Duodenal mucosa (tissue), 2 donors: Measurements from ENCODE around the gene TNIK.

Experiments
- H3K27ac ChIP-seq: one replicate; pipeline ENCODE4 v1.7.0; 2013; ENCODE audit warnings: low read depth, low read length
- H3K27me3 ChIP-seq, 2 donors: one replicate each; pipeline ENCODE4 v1.7.0; 2013; ENCODE audit warnings: low read length in 2 of 2, control low read depth in 1 of 2; ENCODE audit not compliant: insufficient read depth in 2 of 2, control insufficient read depth in 1 of 2
- H3K36me3 ChIP-seq, 2 donors: one replicate each; pipeline ENCODE4 v1.7.0; 2013; ENCODE audit warnings: low read length in 2 of 2, control low read depth in 1 of 2; ENCODE audit not compliant: insufficient read depth in 2 of 2, control insufficient read depth in 1 of 2
- H3K4me1 ChIP-seq, 2 donors: one replicate each; pipeline ENCODE4 v1.7.0; 2013; ENCODE audit warnings: low read length in 2 of 2, control low read depth in 1 of 2; ENCODE audit not compliant: insufficient read depth in 2 of 2, control insufficient read depth in 1 of 2
- H3K4me3 ChIP-seq, 2 donors: one replicate each; pipeline ENCODE4 v1.7.0; 2013; ENCODE audit warnings: low read length in 2 of 2, low read depth in 1 of 2
- H3K9ac ChIP-seq, 2 donors: one replicate each; pipeline ENCODE4 v1.7.0; 2013; ENCODE audit warnings: low read length in 2 of 2, low read depth in 1 of 2
- H3K9me3 ChIP-seq, 2 donors: one replicate each; pipeline ENCODE4 v1.7.0; 2013; ENCODE audit warnings: low read length in 2 of 2, control low read depth in 1 of 2; ENCODE audit not compliant: control insufficient read depth in 1 of 2

Gene TNIK

DNA sequence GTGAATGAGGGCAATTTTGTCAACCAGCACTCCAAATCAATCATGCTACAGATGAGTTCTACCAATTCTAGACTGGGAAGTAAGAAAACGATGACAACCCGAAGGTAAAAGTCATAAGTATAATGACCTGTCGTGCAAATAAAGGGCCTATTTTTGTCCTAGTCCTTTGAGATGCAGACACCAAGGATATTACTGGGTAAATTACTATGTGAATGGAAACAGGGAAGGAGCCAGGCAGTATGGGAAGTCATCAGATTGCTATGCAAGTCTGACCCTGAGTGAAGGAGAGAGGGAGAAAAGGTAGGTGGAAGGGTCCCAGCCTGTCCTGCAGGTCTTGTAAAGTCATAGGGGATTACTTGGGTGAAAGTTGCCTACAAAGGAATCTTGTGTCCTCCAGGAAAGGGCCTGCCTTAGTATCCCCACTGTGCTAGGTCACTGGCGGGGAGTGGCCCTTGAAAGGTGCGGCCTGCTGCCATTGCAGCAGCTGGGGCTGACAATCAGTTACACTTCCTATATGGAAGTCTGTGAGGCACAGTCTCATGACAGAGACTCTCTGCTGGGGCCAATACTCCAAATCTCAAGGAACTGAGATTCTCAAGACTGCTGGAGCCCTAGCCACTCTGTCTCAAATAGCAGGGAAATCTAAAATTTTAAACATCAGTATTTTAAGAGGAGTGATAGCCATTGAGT is 283.8 kb downstream of the TNIK start:
- H3K27ac ChIP-seq, result no peak overlapping the region
- no peaks in the 10 kb centered on the region for H3K36me3 ChIP-seq
- no peaks in the 10 kb centered on the region for H3K9me3 ChIP-seq
- no peak overlapping the region for H3K9ac ChIP-seq
- H3K4me1 ChIP-seq, result peaks cover 42 to 59% of the 10 kb centered on the region in 2 donors
- no peak overlapping the region for H3K4me3 ChIP-seq
- H3K27me3 ChIP-seq, result no peaks in the 10 kb centered on the region

- peaks cover 45 to 64% of the 10 kb centered on the region in 2 donors for H3K4me1 ChIP-seq
- no peaks in the 10 kb centered on the region for H3K36me3 ChIP-seq
- no peak overlapping the region for H3K27ac ChIP-seq
- no peak overlapping the region for H3K9ac ChIP-seq
- no peaks in the 10 kb centered on the region for H3K9me3 ChIP-seq
- no peak overlapping the region for H3K4me3 ChIP-seq
- H3K27me3 ChIP-seq, result no peaks in the 10 kb centered on the region
Measured at GRCh38 chr3:171175741-171176234, 284.4 kb downstream of the TNIK start.

DNA sequence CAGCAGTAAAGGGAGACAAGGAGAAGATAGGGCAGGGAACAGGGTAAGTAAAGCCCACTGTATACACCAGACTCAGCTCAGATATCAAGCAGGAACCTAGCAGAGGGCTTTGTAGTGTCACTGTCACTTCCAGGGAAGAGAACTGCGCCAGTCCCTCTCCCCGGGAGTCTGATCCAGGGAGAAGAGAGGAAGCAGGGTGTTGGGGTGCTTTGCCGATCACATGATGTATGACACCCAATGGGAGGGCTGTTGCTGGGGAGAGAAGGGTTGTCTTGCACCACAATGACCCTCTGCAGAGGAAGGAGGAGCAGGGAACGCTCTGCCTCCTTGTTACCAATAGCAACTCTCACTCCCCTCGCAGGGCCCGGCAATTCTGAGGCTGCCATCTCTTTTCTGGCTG is 286.5 kb downstream of the TNIK start:
- Histone ChIP-seq H3K9ac (peak overlapping the region in 1 of 2 donors; percentile 28), H3K9me3 (no peaks in the 10 kb centered on the region), H3K4me1 (peaks cover 54 to 79% of the 10 kb centered on the region in 2 donors), H3K27ac (peak overlapping the region; percentile 34), H3K27me3 (no peaks in the 10 kb centered on the region), H3K36me3 (no peaks in the 10 kb centered on the region), H3K4me3 (peak overlapping the region; percentile 34 to 44)

DNA sequence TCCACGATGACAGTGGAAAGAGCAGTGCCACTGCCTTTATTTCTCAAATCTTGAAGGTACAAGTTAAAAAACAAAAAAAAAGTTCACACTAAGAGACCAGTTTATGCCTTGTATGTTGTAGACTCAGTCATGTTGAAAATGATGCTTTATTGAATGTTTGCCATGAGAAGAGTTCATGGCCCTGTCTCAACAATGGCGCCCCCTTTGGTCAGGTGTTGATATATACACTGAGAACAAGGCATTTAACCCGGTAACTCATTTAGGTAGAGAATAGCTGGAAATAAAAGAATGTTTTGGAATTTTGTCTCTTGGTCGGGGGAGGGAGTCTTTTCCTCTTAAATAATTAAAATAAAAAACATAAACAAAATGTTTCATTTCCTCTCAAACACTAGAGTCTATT is 288.1 kb downstream of the TNIK start:
- H3K27ac ChIP-seq, result no peak overlapping the region
- H3K4me1 ChIP-seq, result peaks cover 57 to 87% of the 10 kb centered on the region in 2 donors
- no peaks in the 10 kb centered on the region for H3K9me3 ChIP-seq
- H3K36me3 ChIP-seq, result no peaks in the 10 kb centered on the region
- H3K9ac ChIP-seq, result no peak overlapping the region
- H3K27me3 ChIP-seq, result no peaks in the 10 kb centered on the region
- H3K4me3 ChIP-seq, result no peak overlapping the region

GRCh38 chr3:171169866-171170265 is 290.3 kb downstream of the TNIK start:
- Histone ChIP-seq H3K4me3 (no peak overlapping the region), H3K9ac (no peak overlapping the region), H3K9me3 (no peaks in the 10 kb centered on the region), H3K27me3 (no peaks in the 10 kb centered on the region), H3K27ac (no peak overlapping the region), H3K4me1 (peaks cover 53 to 83% of the 10 kb centered on the region in 2 donors), H3K36me3 (peaks cover 0 to 3% of the 10 kb centered on the region in 2 donors)

GRCh38 chr3:171169443-171169842 is 290.8 kb downstream of the TNIK start:
- no peak overlapping the region for H3K9ac ChIP-seq

DNA sequence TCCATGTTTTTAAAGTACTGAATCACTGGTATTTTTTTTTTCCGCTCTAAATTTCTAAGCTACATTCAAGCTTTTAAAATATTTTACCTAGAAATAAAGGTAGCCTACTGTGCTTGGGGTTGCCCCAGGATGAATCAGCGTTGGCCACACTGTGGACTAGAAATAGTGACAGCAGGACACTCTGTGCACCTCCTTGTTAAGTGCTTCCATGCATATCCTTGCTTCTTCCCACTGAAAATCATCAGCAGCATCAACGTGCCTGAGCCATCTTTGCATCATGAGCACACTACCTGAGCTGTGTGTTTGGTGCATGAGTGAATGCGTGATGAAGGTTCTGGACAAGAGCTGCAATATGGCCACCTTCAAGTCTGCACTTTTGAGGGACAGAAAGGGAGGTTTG is 291.7 kb downstream of the TNIK start:
- Histone ChIP-seq H3K27me3 (no peaks in the 10 kb centered on the region), H3K27ac (no peak overlapping the region), H3K9me3 (no peaks in the 10 kb centered on the region), H3K36me3 (peaks cover 0 to 10% of the 10 kb centered on the region in 2 donors), H3K4me3 (no peak overlapping the region), H3K9ac (no peak overlapping the region), H3K4me1 (peaks cover 44 to 70% of the 10 kb centered on the region in 2 donors)

More at GRCh38 chr3:171169443-171169842, 290.8 kb downstream of the TNIK start:
- Histone ChIP-seq H3K27ac (no peak overlapping the region), H3K4me3 (no peak overlapping the region), H3K27me3 (no peaks in the 10 kb centered on the region), H3K9me3 (no peaks in the 10 kb centered on the region), H3K36me3 (peaks cover 0 to 3% of the 10 kb centered on the region in 2 donors), H3K4me1 (peaks cover 53 to 79% of the 10 kb centered on the region in 2 donors)

DNA sequence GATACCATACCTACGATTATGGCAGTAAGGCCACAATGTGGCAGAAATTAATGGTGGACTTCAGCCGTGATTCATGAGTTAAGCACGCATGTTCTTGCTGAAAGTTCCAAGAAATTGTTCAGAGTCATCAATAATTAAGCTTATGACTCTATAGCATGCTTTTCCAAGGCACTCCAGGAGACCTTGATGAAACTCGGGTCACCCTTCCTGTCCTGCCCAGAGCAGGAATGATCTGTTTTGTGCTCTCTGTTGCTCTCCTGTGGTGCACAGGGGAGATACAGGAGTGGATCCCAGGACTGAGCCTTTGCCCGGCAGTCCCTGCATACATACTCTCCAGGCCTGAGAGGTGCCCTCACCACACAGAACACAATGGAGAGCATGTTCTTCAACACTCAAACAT is 292.1 kb downstream of the TNIK start:
- Histone ChIP-seq H3K4me1 (peaks cover 41 to 67% of the 10 kb centered on the region in 2 donors), H3K27me3 (no peaks in the 10 kb centered on the region), H3K27ac (peak overlapping the region; percentile 2), H3K36me3 (peaks cover 2 to 10% of the 10 kb centered on the region in 2 donors), H3K9ac (no peak overlapping the region), H3K4me3 (no peak overlapping the region), H3K9me3 (peaks cover 0 to 2% of the 10 kb centered on the region in 2 donors)

DNA sequence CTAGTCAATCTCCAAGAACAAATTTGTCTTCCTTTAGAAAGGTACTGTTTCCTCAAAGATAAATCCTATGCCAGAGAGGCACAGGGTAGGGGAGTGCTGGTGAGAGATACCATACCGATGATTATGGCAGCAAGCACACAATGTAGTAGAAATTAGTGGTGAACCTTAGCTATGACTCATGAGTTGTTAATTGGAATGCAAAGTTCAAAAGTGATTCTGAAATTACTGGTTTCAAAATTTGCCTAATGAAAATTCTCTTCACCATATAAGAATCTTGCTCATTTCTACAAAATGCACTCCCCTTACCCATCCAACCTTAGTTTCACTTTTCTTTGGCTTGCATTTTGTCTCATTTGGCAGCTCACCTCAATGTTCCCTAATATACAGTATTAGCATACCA is 294.2 kb downstream of the TNIK start:
- Histone ChIP-seq H3K27me3 (no peaks in the 10 kb centered on the region), H3K9me3 (peaks cover 3 to 6% of the 10 kb centered on the region in 2 donors), H3K36me3 (peaks cover 7 to 10% of the 10 kb centered on the region in 2 donors), H3K4me3 (peak overlapping the region; percentile 20 to 29), H3K4me1 (peaks cover 31 to 53% of the 10 kb centered on the region in 2 donors), H3K27ac (no peak overlapping the region), H3K9ac (peak overlapping the region in 1 of 2 donors; percentile 35)

GRCh38 chr3:171165499-171165921 is 294.7 kb downstream of the TNIK start:
- peak overlapping the region in 1 of 2 donors; percentile 35 for H3K9ac ChIP-seq

More at GRCh38 chr3:171165499-171165921, 294.7 kb downstream of the TNIK start:
- Histone ChIP-seq H3K36me3 (peaks cover 7 to 14% of the 10 kb centered on the region in 2 donors), H3K27me3 (no peaks in the 10 kb centered on the region), H3K9me3 (peaks cover 3 to 6% of the 10 kb centered on the region in 2 donors), H3K4me1 (peaks cover 28 to 49% of the 10 kb centered on the region in 2 donors), H3K27ac (no peak overlapping the region), H3K4me3 (peak overlapping the region; percentile 20 to 29)
